Cardiac fibroblast (primary cell): Measurements from ENCODE around the gene RHOJ.
"Not testable (repeated sequence)": the region's sequence is repeated elsewhere in the genome, so short reads cannot be mapped to it uniquely, and the experiment has no call there.

ENCODE experiments used
- DNase-seq, 2 donors: peaks; one replicate each; pipeline versions ENCODE4 v3.0.0 to v3.0.0-alpha.2; 2010; ENCODE audit warnings: low read depth in 2 of 2
- H3K4me3 ChIP-seq, 2 donors: replicated peaks in 1 of 2; 1 replicate in 1 of 2; 2 replicates in 1 of 2; pipeline ENCODE4 v1.5.1; 2011; ENCODE audit warnings: low read depth in 2 of 2, low read length in 2 of 2, mild to moderate bottlenecking in 2 of 2, moderate library complexity in 1 of 2
- CTCF ChIP-seq: IDR thresholded peaks from one replicate; pipeline ENCODE4 v1.5.1; 2011; ENCODE audit warnings: low read depth, mild to moderate bottlenecking, low read length, inconsistent platforms

The RHOJ gene

GRCh38 chr14:63204407-63205043, at the start of gene RHOJ:
TSS of gene RHOJ (plus strand) at chr14:63204443. CDS start at chr14:63204870, 427 bp downstream.
- TF ChIP-seq CTCF, result no peak
- peak within 1 kb of the TSS; percentile 59 to 65 for H3K4me3 ChIP-seq
- peak; percentile 40 to 42 for DNase-seq

- TF ChIP-seq CTCF, result no peak
- no peak overlapping the region for H3K4me3 ChIP-seq
- peak; percentile 62 to 71 for DNase-seq
These were observed 48.6 kb upstream of the RHOJ start for GRCh38 chr14:63155511-63156185.

DNA sequence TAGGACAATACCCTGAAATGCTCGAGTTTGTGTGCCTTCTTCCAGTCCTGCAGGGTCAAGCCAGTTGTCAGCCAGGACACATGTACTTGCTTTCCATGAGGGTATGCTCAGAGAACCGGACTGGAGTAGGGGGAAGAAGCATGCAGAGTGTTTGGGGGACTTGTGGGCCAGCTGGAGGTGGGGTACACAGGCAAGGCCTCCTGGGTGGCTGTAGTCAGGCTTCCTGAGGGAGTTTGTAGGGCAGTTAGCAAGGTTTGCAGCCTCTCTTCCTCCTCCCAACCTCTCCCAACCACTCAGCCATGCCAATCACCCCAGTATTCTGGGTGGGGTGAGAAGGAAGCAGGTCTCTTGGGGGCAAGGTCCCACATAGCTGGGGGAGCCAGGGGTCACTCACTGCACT, 47.0 kb upstream of the RHOJ start:
- H3K4me3 ChIP-seq, result no peak overlapping the region
- no peak for TF ChIP-seq CTCF
- DNase-seq, result no peak

GRCh38 chr14:63163306-63163705, 40.9 kb upstream of the RHOJ start:
- TF ChIP-seq CTCF, result no peak
- DNase-seq, result no peak
- H3K4me3 ChIP-seq, result no peak overlapping the region

- no peak for TF ChIP-seq CTCF
- DNase-seq, result peak in 1 of 2 donors; percentile 5
- no peak overlapping the region for H3K4me3 ChIP-seq
These were observed 40.0 kb upstream of the RHOJ start for GRCh38 chr14:63164108-63164683.

DNA sequence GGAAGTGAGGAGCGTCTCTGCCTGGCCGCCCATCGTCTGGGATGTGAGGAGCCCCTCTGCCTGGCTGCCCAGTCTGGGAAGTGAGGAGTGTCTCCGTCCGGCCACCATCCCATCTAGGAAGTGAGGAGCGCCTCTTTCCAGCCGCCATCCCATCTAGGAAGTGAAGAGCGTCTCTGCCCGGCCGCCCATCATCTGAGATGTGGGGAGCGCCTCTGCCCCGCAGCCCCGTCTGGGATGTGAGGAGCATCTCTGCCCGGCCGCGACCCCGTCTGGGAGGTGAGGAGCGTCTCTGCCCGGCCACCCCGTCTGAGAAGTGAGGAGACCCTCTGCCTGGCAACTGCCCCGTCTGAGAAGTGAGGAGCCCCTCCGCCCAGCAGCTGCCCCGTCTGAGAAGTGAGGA, 39.0 kb upstream of the RHOJ start:
- H3K4me3 ChIP-seq, DNase-seq: not testable (repeated sequence)

- no peak for DNase-seq
- H3K4me3 ChIP-seq, result no peak overlapping the region
These were observed 37.2 kb upstream of the RHOJ start for GRCh38 chr14:63167044-63167443.

More at GRCh38 chr14:63167044-63167443, 37.2 kb upstream of the RHOJ start:
- TF ChIP-seq CTCF, result no peak
